ENCODE data around the gene PTPRM.
A peak's percentile ranks its signal among the peaks of the same experiment; 100 is the strongest.
"Not testable (repeated sequence)": the region's sequence is repeated elsewhere in the genome, so short reads cannot be mapped to it uniquely, and the experiment has no call there.

PTPRM gene

DNA sequence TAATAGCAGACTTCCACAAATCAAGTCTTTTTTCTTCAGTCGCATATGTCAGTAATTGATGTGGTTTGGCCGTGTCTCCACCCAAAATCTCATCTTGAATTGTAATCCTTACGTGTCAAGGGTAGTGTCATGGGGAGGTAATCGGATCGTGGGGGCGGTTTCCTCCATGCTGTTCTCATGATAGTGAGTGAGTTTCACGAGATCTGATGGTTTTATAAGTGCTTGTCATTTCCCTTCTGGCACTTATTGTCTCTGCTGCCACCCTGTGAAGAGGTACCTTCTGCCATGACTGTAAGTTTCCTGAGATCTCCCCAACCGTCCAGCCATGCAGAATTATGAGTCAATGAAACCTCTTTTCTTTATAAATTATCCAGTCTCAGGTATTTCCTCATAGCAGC lies 478.8 kb downstream of the PTPRM start:
- no peak for DNase-seq (ENCODE audit: low read depth in 2 of 2)

DNA sequence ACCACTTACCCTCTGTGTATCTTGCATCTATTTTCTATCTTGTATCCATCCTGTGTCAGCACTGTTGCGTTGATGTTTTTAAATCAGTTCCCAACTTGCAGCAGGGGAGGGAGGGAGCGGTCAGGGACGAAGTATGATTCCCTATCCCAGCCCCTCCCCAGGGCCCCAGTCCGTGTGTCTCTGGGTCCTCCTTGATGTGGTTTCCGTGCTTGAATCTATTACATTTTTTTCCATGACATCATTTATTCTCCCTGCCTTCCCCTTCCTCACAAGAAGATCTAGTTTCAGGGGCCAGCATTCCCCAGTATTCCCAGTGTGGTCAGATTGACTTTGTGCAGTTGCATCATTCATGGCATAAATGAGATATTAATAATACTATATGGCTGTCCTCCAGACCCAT lies 479.3 kb downstream of the PTPRM start:
- no peak for DNase-seq (ENCODE audit: low read depth in 2 of 2)

DNA sequence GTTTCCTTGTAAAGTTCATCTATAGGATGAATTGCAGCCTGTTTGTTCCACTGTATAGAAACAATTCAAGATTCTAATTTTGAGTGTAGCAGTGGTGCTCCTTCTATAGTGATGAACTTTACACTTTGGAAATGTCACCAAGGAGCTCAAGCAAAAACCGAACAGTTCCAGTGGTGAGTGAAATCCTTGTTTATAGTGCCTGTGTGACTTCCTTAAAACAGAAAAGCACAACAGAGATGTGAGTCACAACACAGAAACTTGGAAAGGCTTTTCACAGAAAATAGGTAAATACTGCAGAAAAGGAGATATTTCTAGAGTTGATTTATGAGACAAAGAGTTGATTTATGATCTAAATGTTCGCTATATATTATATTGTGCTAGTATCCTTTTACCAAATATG lies 482.0 kb downstream of the PTPRM start:
- DNase-seq (ENCODE audit: low read depth in 2 of 2): no peak

DNA sequence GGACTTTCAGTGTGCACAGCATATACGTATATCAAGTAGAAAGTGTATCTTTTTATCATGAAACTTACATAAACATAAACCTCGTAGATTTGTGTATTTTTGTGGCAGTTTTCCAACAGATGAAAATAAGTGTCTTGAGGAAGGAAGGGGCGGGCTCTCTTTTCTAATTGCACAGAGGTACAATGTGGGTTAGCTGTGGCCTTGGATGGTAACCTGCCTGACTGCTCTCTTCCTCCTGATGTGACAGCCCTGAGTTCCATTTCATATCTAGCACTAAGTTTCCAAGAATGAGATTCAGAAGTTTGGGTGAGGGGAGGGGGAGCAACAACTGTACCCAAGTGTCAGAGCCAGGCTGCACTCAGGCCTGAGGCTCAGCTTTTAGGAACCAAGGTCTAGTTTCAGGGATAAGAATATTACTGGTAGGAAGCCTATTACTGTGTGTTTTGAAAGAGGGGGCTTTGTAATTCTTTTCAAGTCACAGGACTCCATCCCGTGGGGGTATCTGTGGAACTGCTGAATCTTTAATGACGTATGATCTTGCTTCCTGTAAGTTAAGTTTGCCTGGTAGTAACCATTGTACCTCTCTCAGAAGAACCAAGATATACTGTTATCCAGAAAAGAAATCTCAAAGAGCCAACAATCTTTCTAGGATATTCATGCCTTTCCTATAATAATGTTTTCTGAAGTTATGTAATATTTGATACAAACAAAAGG lies 483.7 kb downstream of the PTPRM start:
- DNase-seq (ENCODE audit: low read depth in 2 of 2): no peak

DNA sequence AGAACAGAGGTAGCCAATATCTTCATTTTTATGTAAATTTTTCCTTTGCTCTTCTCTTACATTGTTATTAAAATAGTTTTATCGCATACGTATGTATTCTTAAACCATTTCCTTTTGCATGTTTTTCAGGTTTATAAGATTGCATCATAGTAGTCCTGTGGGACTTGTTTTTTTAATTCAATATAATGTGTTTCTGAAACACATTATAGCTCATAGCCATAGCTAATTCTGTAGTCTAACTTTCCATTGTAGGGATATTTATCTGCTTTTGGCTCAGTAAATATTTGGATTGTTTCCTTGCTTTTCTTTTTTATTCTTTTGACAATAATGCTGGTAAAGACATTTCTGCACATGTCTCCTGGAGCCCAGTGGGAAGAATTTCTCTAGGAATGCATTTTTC lies 484.3 kb downstream of the PTPRM start:
- DNase-seq (ENCODE audit: low read depth in 2 of 2): no peak

DNA sequence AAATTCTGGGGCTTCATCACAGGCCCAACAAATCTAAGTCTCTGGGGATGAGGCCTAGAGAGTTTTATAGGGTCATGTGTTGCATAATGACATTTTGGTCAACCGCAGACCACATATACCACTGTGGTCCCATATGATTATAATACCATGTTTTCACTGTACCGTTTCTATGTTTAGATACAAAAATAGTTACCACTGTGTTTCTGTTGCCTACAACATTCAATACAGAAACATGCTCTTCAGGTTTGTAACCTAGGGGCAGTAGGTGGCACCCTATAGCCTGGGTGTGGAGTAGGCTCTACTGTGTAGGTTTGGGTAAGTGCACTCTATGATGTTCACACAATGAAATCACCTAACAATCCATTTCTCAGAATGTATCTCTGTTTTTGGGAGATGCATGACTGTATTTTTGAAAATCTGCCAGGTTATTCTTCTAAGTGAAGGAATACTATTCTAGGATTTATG lies 485.2 kb downstream of the PTPRM start:
- no peak for DNase-seq (ENCODE audit: low read depth in 2 of 2)

DNA sequence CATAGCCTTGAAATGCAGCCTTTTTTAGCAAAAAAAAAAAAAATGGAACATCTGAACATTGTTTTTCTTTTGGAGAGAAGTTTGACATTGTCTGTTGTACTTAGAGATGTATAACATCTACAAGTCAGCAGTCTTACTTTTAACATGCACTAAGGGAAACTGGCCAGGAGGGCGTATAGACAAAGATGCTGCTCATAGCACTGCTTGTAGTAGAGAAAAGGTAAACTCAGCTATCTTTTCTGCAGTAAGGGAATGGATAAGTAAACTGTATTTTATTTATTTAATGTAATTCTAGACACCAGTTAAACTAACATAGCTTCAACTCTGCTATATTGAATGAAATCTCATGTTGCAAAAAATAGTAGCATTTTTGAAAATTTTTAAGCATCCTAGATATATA lies 489.6 kb downstream of the PTPRM start:
- no peak for DNase-seq (ENCODE audit: low read depth in 2 of 2)

DNA sequence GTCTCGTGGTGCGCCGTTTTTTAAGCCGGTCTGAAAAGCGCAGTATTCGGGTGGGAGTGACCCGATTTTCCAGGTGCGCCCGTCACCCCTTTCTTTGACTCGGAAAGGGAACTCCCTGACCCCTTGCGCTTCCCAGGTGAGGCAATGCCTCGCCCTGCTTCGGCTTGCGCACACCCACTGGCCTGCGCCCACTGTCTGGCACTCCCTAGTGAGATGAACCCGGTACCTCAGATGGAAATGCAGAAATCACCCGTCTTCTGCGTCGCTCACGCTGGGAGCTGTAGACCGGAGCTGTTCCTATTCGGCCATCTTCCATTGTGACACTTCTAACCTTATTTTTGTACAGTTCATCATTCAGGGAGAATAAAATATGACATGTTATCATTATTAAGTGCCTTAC lies 496.0 kb downstream of the PTPRM start:
- not testable (repeated sequence) for DNase-seq (ENCODE audit: low read depth in 2 of 2)

DNA sequence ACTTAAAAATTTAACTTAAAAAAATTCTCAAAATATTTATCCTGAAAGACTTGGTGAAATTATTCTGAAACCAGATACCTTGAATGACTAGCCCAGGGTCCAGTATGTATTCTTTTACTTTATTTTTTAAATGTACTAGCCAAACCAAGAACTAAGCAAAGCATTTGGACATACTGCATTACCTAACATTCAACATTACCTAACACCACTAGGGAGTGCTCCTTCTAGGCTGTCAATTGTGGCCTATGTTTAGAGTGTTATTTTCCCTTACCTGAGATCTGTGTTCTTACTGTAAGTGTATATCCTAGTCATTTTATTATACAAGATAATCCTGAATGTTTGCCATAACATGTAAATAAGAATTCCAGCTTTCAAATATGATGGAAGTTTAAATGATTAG lies 496.6 kb downstream of the PTPRM start:
- no peak for DNase-seq (ENCODE audit: low read depth in 2 of 2)

DNA sequence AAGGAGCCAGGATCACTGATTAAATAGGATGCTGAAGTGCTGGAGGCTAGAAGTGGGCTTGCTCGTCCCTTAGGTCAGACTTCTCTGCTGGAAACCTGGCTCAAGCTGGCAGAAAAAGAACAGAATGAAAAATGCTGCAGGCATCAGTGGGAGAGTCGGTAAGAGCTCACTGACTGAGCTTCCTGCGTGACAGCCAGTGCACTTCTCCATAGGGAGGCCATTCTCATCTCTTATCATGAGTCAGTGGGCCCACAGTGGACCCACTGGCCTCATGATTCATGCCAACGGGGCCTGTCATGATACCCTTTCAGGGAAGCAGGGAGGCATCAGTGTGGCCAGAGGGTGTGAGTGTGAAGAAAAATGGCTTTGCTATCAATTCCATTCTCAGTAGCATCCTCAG lies 498.2 kb downstream of the PTPRM start:
- no peak for DNase-seq (ENCODE audit: low read depth in 2 of 2)

DNA sequence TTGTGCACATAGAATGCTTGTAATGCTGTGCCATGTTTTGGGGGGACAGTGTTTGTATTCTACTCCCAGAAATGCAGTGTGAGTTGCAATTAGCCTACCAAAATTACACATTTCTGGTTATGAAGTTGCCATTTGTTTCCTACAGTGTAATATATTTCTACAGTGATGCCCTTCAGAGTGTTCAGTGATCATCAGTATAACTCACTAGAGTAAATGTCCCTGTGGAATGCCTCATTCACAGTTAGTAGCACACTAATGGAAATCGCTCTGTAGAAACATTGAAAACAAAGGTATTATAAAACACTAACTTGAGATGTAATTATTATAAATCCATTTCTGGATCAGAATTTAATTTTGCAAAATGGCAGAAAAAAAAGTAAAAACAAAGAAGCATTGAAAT lies 498.7 kb downstream of the PTPRM start:
- DNase-seq (ENCODE audit: low read depth in 2 of 2): no peak

DNA sequence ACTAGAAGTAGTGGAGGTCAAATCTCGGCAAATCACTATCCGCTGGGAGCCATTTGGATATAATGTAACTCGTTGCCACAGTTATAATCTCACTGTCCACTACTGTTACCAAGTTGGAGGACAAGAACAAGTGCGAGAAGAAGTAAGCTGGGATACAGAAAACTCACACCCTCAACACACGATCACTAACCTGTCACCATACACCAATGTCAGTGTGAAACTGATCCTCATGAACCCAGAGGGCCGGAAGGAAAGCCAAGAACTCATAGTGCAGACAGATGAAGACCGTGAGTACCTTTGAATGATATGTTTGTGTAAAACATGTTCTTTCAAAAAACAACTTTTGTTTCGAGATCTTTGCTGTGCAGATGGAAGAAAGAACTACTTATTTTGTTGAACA lies 502.6 kb downstream of the PTPRM start:
- no peak for DNase-seq (ENCODE audit: low read depth in 2 of 2)

DNA sequence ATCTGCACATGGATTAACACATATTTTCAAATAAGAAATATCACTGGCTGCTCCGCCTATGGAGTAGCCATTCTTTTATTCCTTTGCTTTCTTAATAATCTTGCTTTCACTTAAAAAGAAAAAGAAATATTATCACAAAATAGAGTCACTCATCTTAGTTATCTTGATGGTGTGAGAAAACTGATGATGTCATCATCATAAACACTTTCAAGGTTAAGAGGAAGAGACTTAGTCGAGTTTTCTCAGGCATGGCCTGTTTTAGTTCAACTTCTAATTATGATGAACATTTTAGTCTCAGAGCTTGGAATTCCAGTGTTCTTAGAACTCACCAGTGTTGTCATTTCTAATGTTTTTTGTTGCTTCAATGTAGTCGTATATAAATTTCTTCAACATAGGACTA lies 506.1 kb downstream of the PTPRM start:
- DNase-seq (ENCODE audit: low read depth in 2 of 2): no peak

DNA sequence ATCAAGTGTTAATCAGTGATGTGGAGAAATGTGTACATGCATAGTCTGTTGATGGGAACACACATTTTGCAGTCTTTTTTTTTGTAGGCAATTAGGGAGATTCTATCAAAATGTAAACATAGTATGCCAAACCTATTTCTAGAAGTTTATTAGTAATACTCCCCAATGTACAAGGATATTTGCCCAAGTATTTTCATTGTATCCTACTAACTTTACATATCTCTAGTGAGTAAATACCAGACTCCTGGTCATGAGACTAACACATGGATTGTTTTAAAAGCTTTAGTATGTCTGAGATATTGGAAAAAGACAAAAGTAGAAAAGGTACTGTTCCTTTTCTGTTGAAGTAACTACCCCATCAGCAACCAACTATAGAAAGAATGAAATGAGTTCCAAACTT lies 513.0 kb downstream of the PTPRM start:
- no peak for DNase-seq (ENCODE audit: low read depth in 2 of 2)

DNA sequence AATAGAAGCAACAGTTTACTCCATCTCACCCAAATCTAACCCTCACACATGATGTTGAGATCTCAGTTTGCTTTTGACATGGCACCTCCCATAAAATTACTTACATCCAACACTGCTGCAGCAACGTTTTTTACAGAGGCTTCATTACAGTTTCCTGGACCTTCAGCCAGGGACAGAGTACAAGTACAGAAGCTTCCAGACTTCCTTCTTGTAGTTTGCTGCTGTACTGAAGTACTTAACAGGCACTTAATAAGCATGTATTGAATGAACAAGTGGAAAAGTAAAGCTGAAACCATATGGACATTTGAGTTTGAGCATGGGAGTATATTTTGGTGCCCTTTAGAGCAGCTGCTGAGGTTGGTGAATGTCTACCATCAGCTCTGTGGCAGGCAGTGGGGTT lies 514.2 kb downstream of the PTPRM start:
- DNase-seq (ENCODE audit: low read depth in 2 of 2): no peak

DNA sequence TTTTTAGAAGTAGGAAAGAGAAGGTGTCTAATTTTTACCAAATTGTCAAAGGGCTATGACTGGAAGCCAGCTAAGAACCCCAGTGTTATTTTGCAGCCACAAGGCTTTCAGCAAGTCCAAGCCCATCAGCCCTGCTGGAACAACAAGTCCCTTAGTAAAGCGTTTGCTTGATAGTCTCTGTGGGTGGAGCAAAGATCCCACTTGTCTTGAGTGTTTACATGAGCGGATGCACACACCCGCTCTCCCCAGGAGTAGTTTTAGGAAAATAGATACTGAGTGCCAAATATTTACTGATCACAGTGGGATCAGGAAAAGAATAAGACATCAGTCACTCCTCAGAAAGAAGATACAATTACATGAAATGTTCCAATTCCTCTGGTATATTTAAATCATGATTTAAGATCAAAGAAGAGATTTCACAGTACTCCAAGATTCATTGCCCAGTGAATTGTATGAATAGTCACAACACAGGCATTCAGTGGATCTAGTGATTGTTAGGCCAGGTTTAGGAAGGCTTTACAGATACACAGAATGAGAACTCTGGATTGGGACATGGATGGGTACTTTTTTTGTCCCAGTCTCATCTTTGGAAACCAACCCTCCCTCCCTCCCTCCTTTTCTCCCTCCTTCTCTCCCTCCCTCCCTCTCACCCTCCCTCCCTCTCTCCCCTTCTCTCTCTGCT lies 514.9 kb downstream of the PTPRM start:
- DNase-seq (ENCODE audit: low read depth in 2 of 2): no peak

DNA sequence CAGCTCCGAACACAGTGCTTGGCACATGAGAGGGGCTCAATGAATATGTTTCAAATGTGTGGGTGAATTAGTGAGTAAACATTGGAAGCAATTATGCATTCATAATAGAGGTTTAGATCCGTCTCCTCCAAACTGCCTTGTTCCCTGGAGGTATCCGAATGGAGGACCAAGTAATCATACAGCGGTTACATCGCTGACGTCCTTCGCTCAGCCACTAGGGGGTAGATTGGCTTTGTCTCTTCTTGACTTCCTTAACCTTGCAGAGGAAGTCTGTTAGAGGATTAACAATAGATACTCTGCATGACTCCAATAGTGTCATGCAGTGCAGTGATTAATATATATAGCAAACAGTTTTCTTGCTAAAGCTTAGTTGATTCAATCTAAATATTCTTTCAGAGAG lies 517.0 kb downstream of the PTPRM start:
- peak; percentile 8 to 29 for DNase-seq (ENCODE audit: low read depth in 2 of 2)

DNA sequence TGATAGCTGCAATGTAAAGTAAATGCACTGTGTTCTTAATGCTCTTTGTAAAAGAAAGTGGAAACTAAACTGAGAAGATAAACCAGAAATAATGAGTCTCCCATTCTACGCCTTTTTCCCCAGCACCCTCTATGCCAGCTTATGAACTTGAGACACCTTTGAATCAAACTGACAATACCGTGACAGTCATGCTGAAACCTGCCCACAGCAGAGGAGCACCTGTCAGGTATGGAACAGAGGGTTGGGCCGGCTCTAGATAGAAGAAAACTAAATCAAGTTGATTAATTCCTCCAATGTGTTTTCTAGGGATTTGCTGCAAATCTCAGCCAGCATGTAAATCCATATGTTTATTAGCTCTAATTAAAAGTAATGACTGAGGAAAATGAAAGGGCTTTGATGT lies 521.5 kb downstream of the PTPRM start:
- DNase-seq (ENCODE audit: low read depth in 2 of 2): no peak

DNA sequence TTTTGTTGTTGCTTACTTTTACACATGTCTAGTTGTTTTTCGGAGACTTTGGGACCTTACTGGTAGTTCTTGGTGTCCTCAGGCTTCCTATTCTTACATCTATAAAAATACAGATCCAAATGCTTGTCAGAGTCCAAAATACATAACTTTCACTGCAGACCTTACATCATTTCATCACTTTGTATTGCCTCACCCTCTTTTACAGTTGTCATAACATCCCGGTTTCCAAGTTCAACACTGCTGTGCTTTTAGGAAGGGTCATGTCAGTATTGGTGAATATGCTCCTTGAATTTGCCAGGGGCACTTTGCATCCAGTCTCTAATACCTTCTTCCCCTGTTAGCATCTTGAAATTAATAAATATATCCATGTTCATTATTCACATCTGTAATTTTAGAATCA lies 523.9 kb downstream of the PTPRM start:
- DNase-seq (ENCODE audit: low read depth in 2 of 2): no peak

DNA sequence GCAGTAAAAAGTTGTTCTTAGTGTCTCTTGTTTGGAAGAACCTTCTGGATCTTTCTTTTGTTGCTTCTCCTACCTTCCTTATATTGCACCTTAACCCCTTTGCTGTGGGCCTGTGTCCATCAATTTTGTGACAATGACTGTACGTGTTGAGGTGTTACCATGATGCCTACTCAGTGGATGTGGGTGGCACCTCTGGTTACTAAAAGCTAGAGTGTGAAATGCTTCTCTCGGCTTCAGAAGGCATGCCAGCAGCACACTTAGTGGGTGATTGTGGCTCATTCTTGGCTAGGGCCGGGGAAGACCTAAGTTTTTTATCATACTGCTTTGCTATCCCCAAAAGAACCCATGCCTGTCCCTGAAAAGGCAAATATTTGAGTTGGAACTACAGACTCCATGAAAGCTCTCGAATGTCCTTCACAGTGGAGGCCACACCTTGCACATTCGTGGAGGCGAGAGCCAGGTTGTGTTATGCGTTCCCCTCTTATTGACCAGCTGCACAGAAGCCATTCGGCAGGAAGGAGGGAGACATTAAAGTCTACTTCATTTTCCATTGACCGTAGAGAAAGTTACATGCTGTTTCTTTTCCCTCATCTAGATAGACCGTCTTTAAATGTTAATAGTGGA lies 528.9 kb downstream of the PTPRM start:
- DNase-seq (ENCODE audit: low read depth in 2 of 2): no peak

DNA sequence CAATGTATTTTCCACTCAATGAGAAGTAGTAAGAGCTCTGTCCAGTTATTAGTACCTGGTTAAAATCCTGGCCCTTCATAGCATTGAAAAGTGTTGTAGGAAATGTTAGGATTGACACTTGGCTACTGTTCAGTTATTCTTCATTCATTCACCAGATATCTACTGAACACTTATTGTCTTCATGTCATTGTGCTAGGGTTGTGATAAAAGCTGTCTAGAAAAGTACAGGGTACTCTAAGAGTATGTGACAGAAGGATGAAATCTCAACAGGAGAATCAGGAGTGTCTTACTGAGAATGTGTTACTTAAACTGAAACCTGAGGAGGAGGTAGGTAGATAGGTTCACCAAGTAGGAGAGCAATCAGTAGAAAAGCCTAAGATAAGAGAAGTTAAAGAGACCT lies 530.3 kb downstream of the PTPRM start:
- DNase-seq (ENCODE audit: low read depth in 2 of 2): no peak

DNA sequence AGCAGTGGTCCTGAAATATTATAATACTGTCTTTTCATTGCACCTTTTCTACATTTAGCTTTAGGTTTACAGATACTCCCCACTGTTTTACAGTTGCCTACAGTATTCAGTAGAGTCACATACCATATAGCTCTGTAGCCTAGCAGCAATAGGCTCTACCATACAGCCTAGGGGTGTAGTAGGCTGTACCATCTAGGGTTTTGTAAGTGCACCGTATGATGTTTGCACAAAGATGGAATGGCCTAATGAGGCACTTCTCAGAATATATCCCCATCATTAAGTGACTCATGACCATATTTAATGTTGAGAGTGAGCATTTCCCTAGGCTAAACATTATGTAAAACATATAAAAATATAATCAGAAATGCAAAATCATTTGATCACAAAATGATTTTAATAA lies 530.8 kb downstream of the PTPRM start:
- DNase-seq (ENCODE audit: low read depth in 2 of 2): no peak

DNA sequence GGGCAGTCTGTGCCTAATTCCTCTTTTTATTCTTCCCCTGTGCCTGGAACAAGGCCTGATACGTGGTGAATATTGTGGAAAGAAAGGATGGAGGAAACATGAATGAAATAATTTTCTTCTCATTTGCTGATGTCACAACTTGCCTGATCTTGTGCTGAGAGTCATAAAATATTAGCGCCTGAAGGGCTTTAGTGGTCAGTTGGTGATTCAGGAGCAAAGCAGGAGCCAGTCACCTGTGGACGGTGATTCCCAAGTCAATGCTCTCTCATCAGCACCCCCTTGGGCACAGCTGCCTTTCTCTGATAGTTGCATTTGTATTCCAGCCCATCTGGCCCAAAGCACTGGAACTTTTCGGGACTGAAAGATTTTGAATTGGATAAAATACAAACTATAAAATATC lies 539.5 kb downstream of the PTPRM start:
- DNase-seq (ENCODE audit: low read depth in 2 of 2): no peak
